GM21447 (cell line): ENCODE measurements around the gene RABGAP1L.
"Not testable (repeated sequence)": the region's sequence is repeated elsewhere in the genome, so short reads cannot be mapped to it uniquely, and the experiment has no call there.

Experiments
- ATAC-seq: cut with Tn5 transposase; IDR thresholded peaks from one replicate; pipeline ENCODE4 v1.9.1; 2021; ENCODE audit not compliant: unreplicated experiment

The RABGAP1L gene

DNA sequence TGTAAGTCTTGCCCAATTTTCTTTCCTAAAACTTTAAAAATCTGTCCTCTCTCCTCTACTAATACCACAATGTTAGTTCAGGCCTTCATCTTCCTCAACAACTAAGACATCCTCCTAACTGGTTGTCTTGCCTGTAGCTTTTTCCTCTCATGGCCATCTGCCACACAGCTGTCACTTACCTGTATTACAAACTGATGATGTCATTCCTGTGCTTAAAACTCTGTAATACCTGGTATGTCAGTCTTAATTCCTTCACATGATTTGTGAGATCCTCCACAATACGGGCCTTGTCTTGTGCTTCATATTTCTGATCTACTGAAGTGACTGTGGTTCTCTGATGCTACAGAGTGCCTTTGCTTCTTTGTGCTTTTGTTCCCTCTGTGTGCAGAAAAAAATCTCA is 854.1 kb downstream of the RABGAP1L start:
- no peak for ATAC-seq

GRCh38 chr1:175015243-175015642 is 855.9 kb downstream of the RABGAP1L start:
- ATAC-seq, result no peak

DNA sequence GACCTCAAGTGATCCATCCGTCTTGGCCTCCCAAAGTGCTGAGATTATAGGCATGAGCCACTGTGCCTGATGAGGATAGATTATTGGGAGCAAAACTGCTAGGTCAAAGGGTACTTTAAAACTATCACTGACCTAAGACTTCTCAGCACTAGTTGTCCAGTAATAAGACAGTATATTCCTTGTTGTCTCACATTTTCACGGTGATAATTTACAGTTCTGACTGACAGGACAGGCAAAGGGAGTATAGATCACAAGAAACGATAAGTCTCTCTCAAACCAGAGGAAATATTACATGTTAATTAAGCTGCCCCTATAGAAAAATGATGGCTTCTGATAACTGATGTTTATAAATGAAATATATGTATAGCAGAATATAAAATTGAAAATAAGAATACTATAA is 860.2 kb downstream of the RABGAP1L start:
- no peak for ATAC-seq

GRCh38 chr1:175023043-175023921 is 864.0 kb downstream of the RABGAP1L start, which contains the start of gene MRPS14:
TSS of gene MRPS14 (minus strand) at chr1:175023425. CDS start at chr1:175023408, 17 bp downstream.
- peak; percentile 93 for ATAC-seq

DNA sequence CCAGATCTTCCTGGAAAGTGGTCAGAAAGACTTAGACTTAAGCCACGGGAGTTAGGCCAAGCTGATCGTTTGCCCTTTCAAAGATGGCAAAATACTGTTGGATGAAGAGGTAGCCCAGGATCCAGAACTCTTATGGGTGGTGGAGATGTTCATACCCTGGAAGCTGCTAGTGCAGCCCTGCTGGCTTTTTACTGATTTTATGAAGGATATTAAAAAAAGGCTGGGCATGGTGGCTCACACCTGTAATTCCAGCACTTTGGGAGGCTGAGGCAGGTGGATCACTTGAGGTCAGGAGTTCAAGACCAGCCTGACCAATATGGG is 864.6 kb downstream of the RABGAP1L start:
- not testable (repeated sequence) for ATAC-seq

DNA sequence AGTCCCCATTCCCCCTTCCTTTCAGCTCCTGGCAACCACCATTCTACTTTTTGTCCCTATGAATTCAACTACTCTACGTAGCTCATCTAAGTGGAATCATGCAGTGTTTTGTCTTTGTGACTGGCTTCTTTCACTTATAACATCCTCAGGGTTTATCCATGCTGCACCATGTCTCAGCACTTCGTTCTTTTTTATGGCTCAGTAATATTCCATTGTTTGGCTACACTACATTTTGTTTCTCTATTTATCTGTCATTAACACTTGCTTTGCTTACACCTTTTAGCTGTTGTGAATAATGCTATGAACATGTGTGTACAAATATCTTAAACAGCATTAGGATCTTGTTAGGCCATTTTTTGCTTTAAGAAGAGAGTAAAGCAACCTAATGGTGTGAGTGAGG is 865.5 kb downstream of the RABGAP1L start:
- no peak for ATAC-seq

- no peak for ATAC-seq
Observed at GRCh38 chr1:175033953-175034352, 874.6 kb downstream of the RABGAP1L start.

DNA sequence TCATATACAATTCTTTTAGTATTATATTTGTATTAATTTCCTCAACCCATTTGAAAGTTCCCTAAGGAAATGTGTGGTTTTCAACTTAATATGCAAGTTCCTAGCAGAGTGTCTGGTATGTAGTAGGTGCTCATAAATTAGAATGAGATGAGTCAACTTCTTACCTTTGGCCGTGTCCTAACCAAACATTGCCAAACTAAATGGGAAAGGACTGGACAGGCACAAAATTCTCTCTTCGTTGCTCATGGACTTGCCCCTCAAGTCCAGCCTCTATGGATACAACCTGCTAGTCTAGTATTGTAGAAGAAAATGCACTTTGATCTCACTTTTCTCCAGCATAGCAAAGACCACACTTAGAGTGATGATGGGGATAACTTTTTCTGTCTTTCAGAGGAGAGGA is 875.5 kb downstream of the RABGAP1L start:
- no peak for ATAC-seq

GRCh38 chr1:175035865-175036264 is 876.5 kb downstream of the RABGAP1L start:
- no peak for ATAC-seq

GRCh38 chr1:175036476-175036875 is 877.2 kb downstream of the RABGAP1L start:
- ATAC-seq, result no peak

DNA sequence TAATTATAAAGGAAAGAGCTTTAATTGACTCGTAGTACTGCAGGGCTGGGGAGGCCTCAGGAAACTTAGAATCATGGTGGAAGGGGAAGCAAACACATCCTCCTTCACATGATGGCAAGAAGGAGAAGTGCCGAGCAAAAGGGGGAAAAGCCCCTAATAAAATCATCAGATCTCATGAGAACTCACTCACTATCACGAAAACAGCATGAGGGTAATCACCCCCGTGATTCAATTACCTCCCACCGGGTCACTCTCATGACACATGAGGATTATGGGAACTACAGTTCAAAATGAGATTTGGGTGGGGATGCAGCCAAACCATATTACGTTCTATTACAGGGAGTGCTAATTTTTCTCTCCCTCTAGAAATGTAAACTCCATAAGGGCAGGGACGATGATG is 878.1 kb downstream of the RABGAP1L start:
- ATAC-seq, result no peak

- no peak for ATAC-seq
Observed at GRCh38 chr1:175040324-175040879, 881.1 kb downstream of the RABGAP1L start.

GRCh38 chr1:175042650-175043049 is 883.3 kb downstream of the RABGAP1L start:
- no peak for ATAC-seq

DNA sequence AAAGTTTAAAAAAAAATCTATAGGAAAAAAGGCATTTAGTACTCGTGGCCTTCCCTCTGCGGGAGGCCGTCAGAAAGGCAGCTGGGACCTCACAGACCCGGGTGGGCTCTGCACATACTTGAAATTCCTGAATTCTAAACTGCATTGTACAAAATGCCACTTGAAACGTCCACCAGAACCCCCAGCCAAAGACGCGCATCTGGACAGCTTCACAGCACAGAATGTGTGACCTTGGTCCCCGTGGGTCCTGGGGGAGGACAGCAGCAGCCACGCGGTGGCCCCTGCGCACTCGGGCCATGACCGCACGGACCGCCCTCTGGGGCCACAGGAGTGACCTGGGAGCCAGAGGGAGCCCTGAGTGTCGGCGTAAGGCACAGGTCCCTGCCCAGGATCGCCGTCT is 884.5 kb downstream of the RABGAP1L start:
- ATAC-seq, result no peak

GRCh38 chr1:175044591-175044990 is 885.3 kb downstream of the RABGAP1L start:
- ATAC-seq, result not testable (repeated sequence)
